D721Med (cell line): ENCODE data around the gene CFAP99.

ENCODE experiments used
- DNase-seq: peaks from one replicate; pipeline ENCODE4 v3.0.0; 2011; ENCODE audit warnings: low spot score; ENCODE audit not compliant: insufficient read length
- FAIRE-seq: peaks from 2 replicates; lab custom pipeline; 2011; peaks lifted over from hg19 to GRCh38; lab: Jason Lieb, UNC
- CTCF ChIP-seq: IDR thresholded peaks from 2 replicates; pipeline ENCODE4 v1.5.1; 2012; ENCODE audit warnings: mild to moderate bottlenecking, control low read depth; ENCODE audit not compliant: insufficient read depth; ENCODE audit errors: missing control alignments

Gene CFAP99

GRCh38 chr4:2500547-2500946, 81.8 kb downstream of the CFAP99 start:
- no peak for TF ChIP-seq CTCF
- FAIRE-seq (no peak), DNase-seq (no peak)

DNA sequence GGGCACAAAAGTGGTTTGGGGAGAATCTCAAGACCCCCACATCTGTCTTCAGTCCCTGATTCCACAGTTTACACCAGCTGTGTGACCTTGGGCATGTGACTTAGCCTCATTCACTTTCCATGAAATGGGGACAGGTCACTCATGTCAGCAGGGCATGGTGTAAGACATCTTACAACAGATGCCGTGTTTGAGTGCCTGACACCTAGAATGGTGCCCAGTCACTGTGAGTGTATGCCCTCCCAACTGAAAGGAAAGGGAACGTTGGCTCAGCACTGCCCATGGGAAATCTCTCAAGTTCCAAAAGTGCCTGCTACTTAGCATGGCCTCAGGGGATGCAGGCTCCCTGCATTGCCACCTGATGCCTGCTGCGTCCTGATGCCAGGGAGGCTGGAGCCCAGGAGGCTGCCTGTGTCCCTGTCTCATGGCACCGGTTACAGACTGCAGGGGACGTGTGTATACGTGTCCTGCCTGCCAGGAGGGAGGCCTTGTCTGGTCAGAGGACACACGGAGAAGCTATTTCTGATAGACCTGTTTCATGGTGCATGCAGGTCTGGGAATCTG, 82.4 kb downstream of the CFAP99 start:
- no peak for TF ChIP-seq CTCF
- no peak for FAIRE-seq
- no peak for DNase-seq

DNA sequence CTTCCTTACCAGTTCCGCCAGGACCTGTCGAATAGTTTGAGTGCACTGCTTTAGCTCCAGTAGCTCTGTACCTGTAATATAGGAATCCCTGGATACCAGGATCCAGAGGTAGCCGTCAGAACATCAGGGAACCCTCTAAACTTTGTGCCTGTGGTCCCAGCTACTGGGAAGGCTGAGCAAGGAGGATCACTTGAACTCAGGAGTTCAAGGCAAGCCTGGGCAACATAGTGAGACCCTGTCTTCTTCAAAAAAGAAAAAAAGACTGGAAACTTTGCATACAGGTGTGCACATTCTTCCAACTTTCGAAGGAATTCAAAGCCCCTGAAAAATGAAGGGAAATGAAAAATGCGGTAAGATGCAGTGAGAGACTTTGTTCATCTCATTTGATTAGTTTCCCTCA, 85.1 kb downstream of the CFAP99 start:
- no peak for TF ChIP-seq CTCF
- FAIRE-seq (no peak), DNase-seq (no peak)

GRCh38 chr4:2507259-2507658, 88.5 kb downstream of the CFAP99 start:
- no peak for TF ChIP-seq CTCF
- FAIRE-seq, result no peak
- no peak for DNase-seq

- DNase-seq (no peak), FAIRE-seq (no peak)
- no peak for TF ChIP-seq CTCF
These were observed 89.1 kb downstream of the CFAP99 start for GRCh38 chr4:2507855-2508254.

- FAIRE-seq (no peak), DNase-seq (no peak)
- no peak for TF ChIP-seq CTCF
These were observed 91.8 kb downstream of the CFAP99 start for GRCh38 chr4:2510351-2511259.

DNA sequence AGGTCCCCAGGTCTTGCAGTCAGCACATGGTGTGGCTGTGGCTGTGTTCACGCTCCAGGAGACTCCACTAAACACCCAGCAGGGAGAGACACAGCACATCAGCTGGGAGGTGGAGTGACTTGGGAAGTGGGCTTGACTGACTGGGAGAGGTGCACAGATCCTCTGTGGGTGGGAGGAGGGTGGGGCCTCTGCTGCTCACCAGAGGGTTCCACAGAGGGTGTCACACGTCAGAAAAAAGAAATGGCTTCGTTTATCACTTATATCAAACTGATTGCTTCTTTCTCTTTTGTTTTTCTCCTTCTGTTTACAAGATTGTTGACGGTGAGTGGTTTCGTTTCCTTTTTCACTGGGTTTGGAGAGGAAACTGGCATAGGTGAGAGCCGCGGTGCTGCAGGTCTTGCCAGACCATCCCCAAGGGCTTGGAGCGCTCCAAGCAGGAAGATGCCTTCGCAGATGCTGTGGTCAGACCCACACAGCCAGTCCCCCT, 92.9 kb downstream of the CFAP99 start:
- FAIRE-seq (no peak), DNase-seq (no peak)
- TF ChIP-seq CTCF, result no peak
